H9 (cell line): ENCODE data around the gene ZPR1. TPM values are rescaled to one million over a fixed set of nuclear protein-coding genes. Genes with fewer than 3 reads are reported as not detected.

Source experiments
- DNase-seq: peaks from one replicate; pipeline ENCODE4 v3.0.0-alpha.2; 2017
- H2AFZ ChIP-seq: one replicate; pipeline ENCODE4 v1.6.1; 2013; ENCODE audit warnings: mild to moderate bottlenecking, low read length, control low read depth, moderate library complexity
- H2AK5ac ChIP-seq: 2 replicates; pipeline ENCODE4 v1.6.1; 2013; ENCODE audit warnings: low read length, control low read depth, mixed read lengths; ENCODE audit not compliant: insufficient read length
- H2BK120ac ChIP-seq: one replicate; pipeline ENCODE4 v1.6.1; 2013; ENCODE audit warnings: low read depth, mild to moderate bottlenecking, low read length, control low read depth, inconsistent platforms; ENCODE audit not compliant: poor library complexity, severe bottlenecking
- H2BK12ac ChIP-seq: 2 replicates; pipeline ENCODE4 v1.6.1; 2013; ENCODE audit warnings: low read length, control low read depth, mixed read lengths, low read depth; ENCODE audit not compliant: insufficient read length
- H2BK15ac ChIP-seq: 2 replicates; pipeline ENCODE4 v1.6.1; 2013; ENCODE audit warnings: low read depth, low read length, control low read depth
- H2BK20ac ChIP-seq: one replicate; pipeline ENCODE4 v1.6.1; 2013; ENCODE audit warnings: low read depth, mild to moderate bottlenecking, low read length, control low read depth, inconsistent platforms; ENCODE audit not compliant: poor library complexity, severe bottlenecking
- H2BK5ac ChIP-seq: 2 replicates; pipeline ENCODE4 v1.6.1; 2013; ENCODE audit warnings: low read length, control low read depth, mixed read lengths; ENCODE audit not compliant: insufficient read length
- H3K14ac ChIP-seq: 2 replicates; pipeline ENCODE4 v1.6.1; 2013; ENCODE audit warnings: low read length, control low read depth; ENCODE audit not compliant: insufficient read depth
- H3K18ac ChIP-seq: 2 replicates; pipeline ENCODE4 v1.6.1; 2013; ENCODE audit warnings: low read depth, mild to moderate bottlenecking, mixed read lengths, low read length, control low read depth; ENCODE audit not compliant: insufficient read length
- H3K23ac ChIP-seq: 2 replicates; pipeline ENCODE4 v1.6.1; 2013; ENCODE audit warnings: low read length, control low read depth, mixed read lengths, low read depth; ENCODE audit not compliant: insufficient read length
- H3K23me2 ChIP-seq: 2 replicates; pipeline ENCODE4 v1.6.1; 2013; ENCODE audit warnings: low read depth, mild to moderate bottlenecking, mixed read lengths, low read length, control low read depth; ENCODE audit not compliant: insufficient read length, poor library complexity, severe bottlenecking
- H3K27ac ChIP-seq: 2 replicates; pipeline ENCODE4 v1.5.1; 2013; ENCODE audit warnings: low read length, control low read depth, mixed read lengths, low read depth; ENCODE audit not compliant: insufficient read length
- H3K27me3 ChIP-seq: 2 replicates; pipeline ENCODE4 v1.6.1; 2013; ENCODE audit warnings: low read length, control low read depth, inconsistent platforms; ENCODE audit not compliant: insufficient read depth
- H3K4ac ChIP-seq: 2 replicates; pipeline ENCODE4 v1.6.1; 2013; ENCODE audit warnings: low read depth, mild to moderate bottlenecking, control low read depth, inconsistent platforms, low read length, moderate library complexity
- H3K4me1 ChIP-seq: 2 replicates; pipeline ENCODE4 v1.6.1; 2013; ENCODE audit warnings: low read length, control low read depth, inconsistent platforms; ENCODE audit not compliant: insufficient read depth
- H3K4me2 ChIP-seq: 2 replicates; pipeline ENCODE4 v1.6.1; 2013; ENCODE audit warnings: low read length, control low read depth, mixed read lengths; ENCODE audit not compliant: insufficient read length, insufficient read depth
- H3K56ac ChIP-seq: 2 replicates; pipeline ENCODE4 v1.6.1; 2013; ENCODE audit warnings: low read depth, mild to moderate bottlenecking, mixed read lengths, low read length, control low read depth; ENCODE audit not compliant: insufficient read length
- H3K79me1 ChIP-seq: 2 replicates; pipeline ENCODE4 v1.6.1; 2013; ENCODE audit warnings: low read depth, mild to moderate bottlenecking, moderate library complexity, low read length, control low read depth, inconsistent platforms; ENCODE audit not compliant: insufficient read depth, poor library complexity, severe bottlenecking
- H3K79me2 ChIP-seq: 2 replicates; pipeline ENCODE4 v1.6.1; 2013; ENCODE audit warnings: low read length, control low read depth, inconsistent platforms; ENCODE audit not compliant: insufficient read depth
- H3K9ac ChIP-seq: 2 replicates; pipeline ENCODE4 v1.6.1; 2013; ENCODE audit warnings: low read length, control low read depth, mixed read lengths; ENCODE audit not compliant: insufficient read length; ENCODE audit errors: extremely low read depth
- H3K9me3 ChIP-seq: one replicate; pipeline ENCODE4 v1.6.1; 2013; ENCODE audit warnings: low read depth, low read length, inconsistent platforms; ENCODE audit not compliant: control insufficient read depth
- H3T11ph ChIP-seq: one replicate; pipeline ENCODE4 v1.6.1; 2013; ENCODE audit warnings: mild to moderate bottlenecking, low read length, control low read depth, inconsistent platforms
- H4K20me1 ChIP-seq: one replicate; pipeline ENCODE4 v1.6.1; 2013; ENCODE audit not compliant: control insufficient read depth, insufficient read length, insufficient read depth
- H4K5ac ChIP-seq: 2 replicates; pipeline ENCODE4 v1.6.1; 2013; ENCODE audit warnings: low read depth, mild to moderate bottlenecking, mixed read lengths, low read length, control low read depth; ENCODE audit not compliant: insufficient read length
- H4K8ac ChIP-seq: replicated peaks from 2 replicates; pipeline ENCODE4 v1.6.1; 2013; ENCODE audit warnings: low read length, control low read depth, mixed read lengths, low read depth; ENCODE audit not compliant: insufficient read length
- H4K91ac ChIP-seq: 2 replicates; pipeline ENCODE4 v1.6.1; 2013; ENCODE audit warnings: low read depth, mild to moderate bottlenecking, moderate library complexity, mixed read lengths, low read length, control low read depth; ENCODE audit not compliant: insufficient read length
- H3K27ac Mint-ChIP-seq, 3 experiments: 2 replicates in 2 of 3; 3 replicates in 1 of 3; pipeline ENCODE4 v1.8.0; 2020 to 2021; ENCODE audit warnings: mixed read lengths in 3 of 3, mild to moderate bottlenecking in 1 of 3, moderate library complexity in 1 of 3
- H3K27me3 Mint-ChIP-seq: 2 replicates; pipeline ENCODE4 v1.8.0; 2021; ENCODE audit warnings: low read depth, mild to moderate bottlenecking, moderate library complexity, mixed read lengths
- H3K36me3 Mint-ChIP-seq, 3 experiments: 2 replicates in 2 of 3; 3 replicates in 1 of 3; pipeline ENCODE4 v1.8.0; 2020 to 2021; ENCODE audit warnings: low read depth in 3 of 3, mixed read lengths in 3 of 3; ENCODE audit not compliant: insufficient read depth in 1 of 3
- H3K4me1 Mint-ChIP-seq, 2 experiments: 2 replicates each; pipeline ENCODE4 v1.8.0; 2020; ENCODE audit warnings: mixed read lengths in 2 of 2
- H3K4me3 Mint-ChIP-seq, 2 experiments: 2 replicates in 1 of 2; 3 replicates in 1 of 2; pipeline ENCODE4 v1.8.0; 2020 to 2021; ENCODE audit warnings: mild to moderate bottlenecking in 2 of 2, mixed read lengths in 2 of 2, moderate library complexity in 1 of 2
- H3K9me3 Mint-ChIP-seq, 2 experiments: 2 replicates in 1 of 2; 3 replicates in 1 of 2; pipeline ENCODE4 v1.8.0; 2020; ENCODE audit warnings: mild to moderate bottlenecking in 2 of 2, mixed read lengths in 2 of 2, moderate library complexity in 1 of 2
- CTCF ChIP-seq: fragments of 200-600 bp; sonication (generic); conservative IDR thresholded peaks from 3 replicates; pipeline ENCODE4 v1.8.0; 2021; ENCODE audit warnings: antibody characterized with exemption, mild to moderate bottlenecking
- WGBS: extraction: QIAGEN DNeasy Blood & Tissue Kit; methylation state at CpG from one replicate; pipeline ENCODE4 v1.1.7; 2013; ENCODE audit warnings: missing lambda C conversion rate, low lambda C conversion rate, mixed read lengths; ENCODE audit not compliant: insufficient read length; ENCODE audit errors: extremely low coverage; 5-methylcytosine and 5-hydroxymethylcytosine counted together
- total RNA-seq: library from RNA; stranded (reverse); gene quantifications from 2 replicates; pipeline ENCODE4 v1.2.1, GENCODE V29; 2021

The ZPR1 gene
- total RNA-seq, 1 experiment from 2014 or later: 82.0 TPM

- WGBS: no CpG with 5 or more reads among the region's 5 CpGs
Observed at GRCh38 chr11:116825434-116825833, 37.6 kb upstream of the ZPR1 start.

More at GRCh38 chr11:116825434-116825833, 37.6 kb upstream of the ZPR1 start:
- Histone ChIP-seq H2BK120ac (no peak overlapping the region), H3T11ph (no peak overlapping the region), H3K27me3 (no peaks in the 10 kb centered on the region), H3K9ac (no peak overlapping the region), H3K4ac (no peak overlapping the region), H2BK12ac (no peak overlapping the region), H3K23me2 (no peaks in the 10 kb centered on the region), H2BK15ac (no peak overlapping the region), H3K18ac (no peak overlapping the region), H2AK5ac (no peak overlapping the region), H2BK5ac (no peak overlapping the region), H2AFZ (no peak overlapping the region), H3K56ac (no peak overlapping the region), H3K9me3 (no peaks in the 10 kb centered on the region), H3K79me1 (no peaks in the 10 kb centered on the region), H4K91ac (no peak overlapping the region), H4K5ac (no peak overlapping the region), H3K14ac (no peak overlapping the region), H4K20me1 (no peaks in the 10 kb centered on the region), H3K4me1 (no peaks in the 10 kb centered on the region; the same call in 1 of the 2 replicates), H3K4me2 (no peak overlapping the region), H3K79me2 (no peaks in the 10 kb centered on the region), H3K27ac (no peak overlapping the region), H3K23ac (no peak overlapping the region), H4K8ac (no peak overlapping the region), H2BK20ac (no peak overlapping the region)
- TF ChIP-seq CTCF: no peak
- Mint-ChIP-seq H3K36me3 (no peaks in the 10 kb centered on the region), H3K4me1 (peaks cover 5 to 12% of the 10 kb centered on the region in 2 experiments), H3K27ac (no peak overlapping the region; a peak in 1 of 7 replicates), H3K27me3 (peaks cover 10% of the 10 kb centered on the region), H3K4me3 (no peak overlapping the region), H3K9me3 (no peaks in the 10 kb centered on the region)
- DNase-seq: no peak
